ENCODE data around the gene ARHGAP26.

The ARHGAP26 gene

GRCh38 chr5:143166661-143167420 lies 396.7 kb downstream of the ARHGAP26 start:
- DNase-seq (ENCODE audit: low read depth) = no peak

GRCh38 chr5:143168171-143168741 lies 398.1 kb downstream of the ARHGAP26 start:
- no peak for DNase-seq (ENCODE audit: low read depth)

- no peak for DNase-seq (ENCODE audit: low read depth)
Observed at GRCh38 chr5:143168921-143169810, 399.0 kb downstream of the ARHGAP26 start.

- DNase-seq (ENCODE audit: low read depth) = no peak
Observed at GRCh38 chr5:143170104-143170503, 399.9 kb downstream of the ARHGAP26 start.

- no peak for DNase-seq (ENCODE audit: low read depth)
Observed at GRCh38 chr5:143170977-143171376, 400.8 kb downstream of the ARHGAP26 start.

- no peak for DNase-seq (ENCODE audit: low read depth)
Observed at GRCh38 chr5:143172739-143173138, 402.6 kb downstream of the ARHGAP26 start.

GRCh38 chr5:143173139-143173889 lies 403.1 kb downstream of the ARHGAP26 start:
- DNase-seq (ENCODE audit: low read depth) = no peak

- no peak for DNase-seq (ENCODE audit: low read depth)
Observed at GRCh38 chr5:143174714-143175398, 404.7 kb downstream of the ARHGAP26 start.

- DNase-seq (ENCODE audit: low read depth) = no peak
Observed at GRCh38 chr5:143176048-143176447, 405.9 kb downstream of the ARHGAP26 start.

GRCh38 chr5:143177263-143177983 lies 407.2 kb downstream of the ARHGAP26 start:
- DNase-seq (ENCODE audit: low read depth) = no peak

- no peak for DNase-seq (ENCODE audit: low read depth)
Observed at GRCh38 chr5:143179126-143179740, 409.1 kb downstream of the ARHGAP26 start.

- no peak for DNase-seq (ENCODE audit: low read depth)
Observed at GRCh38 chr5:143180751-143181150, 410.6 kb downstream of the ARHGAP26 start.

- DNase-seq (ENCODE audit: low read depth) = no peak
Observed at GRCh38 chr5:143181173-143181572, 411.0 kb downstream of the ARHGAP26 start.

GRCh38 chr5:143182106-143182505 lies 411.9 kb downstream of the ARHGAP26 start:
- DNase-seq (ENCODE audit: low read depth) = no peak

GRCh38 chr5:143182901-143183820 lies 413.0 kb downstream of the ARHGAP26 start:
- DNase-seq (ENCODE audit: low read depth) = no peak

- no peak for DNase-seq (ENCODE audit: low read depth)
Observed at GRCh38 chr5:143183989-143184388, 413.8 kb downstream of the ARHGAP26 start.

- DNase-seq (ENCODE audit: low read depth) = no peak
Observed at GRCh38 chr5:143186623-143187022, 416.4 kb downstream of the ARHGAP26 start.

GRCh38 chr5:143187495-143187894 lies 417.3 kb downstream of the ARHGAP26 start:
- no peak for DNase-seq (ENCODE audit: low read depth)

GRCh38 chr5:143188083-143188482 lies 417.9 kb downstream of the ARHGAP26 start:
- no peak for DNase-seq (ENCODE audit: low read depth)
